ENCODE results near the gene ZFR. TPM values are rescaled to one million over a fixed set of nuclear protein-coding genes. Genes with fewer than 3 reads are reported as not detected.
A peak's percentile ranks its signal among the peaks of the same experiment; 100 is the strongest.

ZFR gene
- total RNA-seq = 89.8 and 90.5 TPM in 2 replicates
- long read RNA-seq, full-length matches to known transcripts = 22 of 123 reads
- long read RNA-seq, partial matches to known transcripts = 74 of 123 reads
- long read RNA-seq, other reads (novel, unspliced or antisense) = 27 of 123 reads

DNA sequence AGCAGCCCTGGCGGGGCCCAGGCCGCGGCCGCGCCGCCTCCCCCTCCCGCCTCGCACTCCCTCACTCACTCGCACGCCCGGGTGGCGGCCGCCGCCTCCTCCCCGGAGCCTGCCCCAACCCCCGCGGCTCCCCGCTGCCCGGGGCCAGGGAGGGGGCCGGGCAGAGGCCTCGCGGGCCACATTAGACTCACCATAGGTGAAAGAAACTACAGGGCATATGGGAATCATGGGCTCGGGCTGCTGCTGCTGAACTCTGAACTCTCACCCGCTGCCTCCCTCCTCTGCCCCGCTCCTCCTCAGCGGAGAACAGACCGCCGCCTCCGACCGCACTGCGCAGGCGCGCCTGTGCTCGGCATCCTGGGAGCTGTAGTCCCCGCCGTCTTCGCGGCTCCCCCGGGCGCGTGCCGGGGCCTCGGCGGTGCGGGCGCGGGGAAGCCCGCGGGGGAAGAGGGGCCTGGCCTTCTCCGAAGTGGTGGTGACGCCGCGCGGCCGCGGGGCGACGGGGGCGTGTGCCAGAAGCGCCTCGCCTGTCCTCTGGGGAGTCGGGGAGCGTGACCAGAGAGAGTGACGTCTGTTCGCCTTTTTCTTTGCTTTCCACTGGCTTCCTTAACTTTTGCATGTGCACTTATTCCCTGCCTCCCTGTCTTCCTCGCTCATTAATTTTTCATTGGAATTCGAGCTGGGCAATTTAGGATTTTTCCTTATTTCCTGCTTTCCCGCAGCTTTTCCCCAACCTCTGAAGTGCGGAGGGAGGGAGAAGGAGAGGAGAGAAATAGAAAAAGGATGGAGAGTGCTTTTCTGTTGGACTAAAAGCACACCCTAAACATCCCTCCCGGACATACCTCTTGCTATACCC lies at the start of gene ZFR:
ZFR (minus strand) TSS at position 310 of the 856 bp plus-strand sequence; CDS start at position 228, 82 bp downstream.
- H3K4me3 Mint-ChIP-seq = peak within 1 kb of the TSS; percentile 95
- no peak for TF ChIP-seq CTCF (conservative IDR thresholded peaks at IDR 0.05)
- H3K36me3 Mint-ChIP-seq (ENCODE audit: low read depth) = peaks cover 4% of the 10 kb centered on the region
- peak within 1 kb of the TSS; percentile 97 for H3K27ac Mint-ChIP-seq (ENCODE audit: unreplicated experiment)
- H3K9me3 Mint-ChIP-seq = no peaks in the 10 kb centered on the region
- peak; percentile 88 for DNase-seq (ENCODE audit: low read depth, low spot score)
- H3K27me3 Mint-ChIP-seq (ENCODE audit: low read depth) = peaks cover 10% of the 10 kb centered on the region
- peaks cover 35% of the 10 kb centered on the region for H3K4me1 Mint-ChIP-seq

GRCh38 chr5:32490972-32491557 lies 46.5 kb upstream of the ZFR start:
- no peaks in the 10 kb centered on the region for H3K27me3 Mint-ChIP-seq (ENCODE audit: low read depth)
- H3K4me1 Mint-ChIP-seq = peaks cover 13% of the 10 kb centered on the region
- TF ChIP-seq CTCF (conservative IDR thresholded peaks at IDR 0.05) = no peak
- no peak overlapping the region for H3K27ac Mint-ChIP-seq (ENCODE audit: unreplicated experiment)
- no peaks in the 10 kb centered on the region for H3K9me3 Mint-ChIP-seq
- no peak for DNase-seq (ENCODE audit: low read depth, low spot score)
- H3K36me3 Mint-ChIP-seq (ENCODE audit: low read depth) = no peaks in the 10 kb centered on the region
- no peak overlapping the region for H3K4me3 Mint-ChIP-seq

- Mint-ChIP-seq H3K4me1 (peaks cover 13% of the 10 kb centered on the region), H3K36me3 (ENCODE audit: low read depth) (no peaks in the 10 kb centered on the region), H3K27ac (ENCODE audit: unreplicated experiment) (no peak overlapping the region), H3K9me3 (no peaks in the 10 kb centered on the region), H3K27me3 (ENCODE audit: low read depth) (no peaks in the 10 kb centered on the region), H3K4me3 (no peak overlapping the region)
- DNase-seq (ENCODE audit: low read depth, low spot score) = peak; percentile 82
- TF ChIP-seq CTCF (conservative IDR thresholded peaks at IDR 0.05) = peak; percentile 82
Measured at GRCh38 chr5:32489791-32490562, 45.4 kb upstream of the ZFR start.

GRCh38 chr5:32487424-32487823 lies 42.9 kb upstream of the ZFR start:
- no peak overlapping the region for H3K4me3 Mint-ChIP-seq
- no peaks in the 10 kb centered on the region for H3K9me3 Mint-ChIP-seq
- no peak for TF ChIP-seq CTCF (conservative IDR thresholded peaks at IDR 0.05)
- no peak for DNase-seq (ENCODE audit: low read depth, low spot score)
- H3K36me3 Mint-ChIP-seq (ENCODE audit: low read depth) = no peaks in the 10 kb centered on the region
- no peaks in the 10 kb centered on the region for H3K27me3 Mint-ChIP-seq (ENCODE audit: low read depth)
- H3K27ac Mint-ChIP-seq (ENCODE audit: unreplicated experiment) = no peak overlapping the region
- peaks cover 13% of the 10 kb centered on the region for H3K4me1 Mint-ChIP-seq

DNA sequence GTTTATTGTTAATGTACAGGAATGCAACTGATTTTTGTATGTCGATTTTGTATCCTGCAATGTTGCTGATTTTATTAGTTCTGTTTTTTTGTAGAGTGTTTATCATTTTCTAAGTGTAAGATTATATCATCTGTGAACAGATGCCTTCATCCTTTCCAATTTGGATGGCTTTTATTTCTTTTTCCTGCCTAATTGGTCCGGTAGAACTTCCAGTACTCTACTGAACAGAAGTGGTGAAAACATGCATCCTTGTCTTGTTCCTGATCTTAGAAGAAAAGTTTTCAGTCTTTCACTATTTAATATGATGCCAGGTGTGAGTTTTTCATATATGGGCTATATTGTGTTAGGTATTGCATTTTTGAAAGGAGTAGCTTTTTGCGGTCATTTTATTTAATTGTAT lies 42.5 kb upstream of the ZFR start:
- H3K36me3 Mint-ChIP-seq (ENCODE audit: low read depth) = no peaks in the 10 kb centered on the region
- H3K27ac Mint-ChIP-seq (ENCODE audit: unreplicated experiment) = no peak overlapping the region
- no peaks in the 10 kb centered on the region for H3K9me3 Mint-ChIP-seq
- H3K4me3 Mint-ChIP-seq = no peak overlapping the region
- no peaks in the 10 kb centered on the region for H3K27me3 Mint-ChIP-seq (ENCODE audit: low read depth)
- peaks cover 13% of the 10 kb centered on the region for H3K4me1 Mint-ChIP-seq
- no peak for TF ChIP-seq CTCF (conservative IDR thresholded peaks at IDR 0.05)
- DNase-seq (ENCODE audit: low read depth, low spot score) = no peak

Data from neural crest cell (in vitro differentiated cells).